Measurements from ENCODE around the gene AARS2.
"Not testable (repeated sequence)": the region's sequence is repeated elsewhere in the genome, so short reads cannot be mapped to it uniquely, and the experiment has no call there.

GRCh38 chr6:44328203-44328602 lies 15.1 kb upstream of the AARS2 start:
- TF ChIP-seq CTCF (conservative IDR thresholded peaks at IDR 0.05); EZH2 (IDR thresholded peaks at IDR 0.05; ENCODE audit: low read depth): not testable (repeated sequence)
